Measurements from ENCODE around the gene CNTNAP5. TPM values are rescaled to one million over a fixed set of nuclear protein-coding genes. Genes with fewer than 3 reads are reported as not detected.

The CNTNAP5 gene
- total RNA-seq, 1 experiment from 2014 or later: not detected

DNA sequence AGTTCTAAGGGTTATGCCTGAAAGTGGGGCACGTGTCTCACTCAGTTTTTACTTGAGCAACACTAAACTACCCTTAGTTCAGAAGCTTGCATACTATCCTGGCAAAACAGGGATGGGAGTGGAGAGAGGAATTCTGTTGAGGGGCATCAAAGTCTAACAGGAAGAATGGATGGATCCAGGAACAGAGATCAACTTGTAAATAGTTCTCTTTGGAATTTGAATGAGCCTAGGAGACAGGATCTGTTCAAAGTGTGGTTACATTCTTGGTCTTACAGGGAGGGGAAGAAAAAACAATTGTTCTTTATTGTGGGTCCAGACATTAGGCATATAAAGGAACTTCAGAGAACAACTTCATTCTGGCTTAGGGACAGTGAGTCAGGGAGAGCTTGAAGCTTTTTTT, 560.2 kb downstream of the CNTNAP5 start:
- CTCF ChIA-PET: no interaction called here
- DNase-seq (ENCODE audit: unreplicated experiment): no peak
- Mint-ChIP-seq H3K9me3 (ENCODE audit: unreplicated experiment) (no peaks in the 10 kb centered on the region), H3K4me3 (ENCODE audit: unreplicated experiment) (no peak overlapping the region), H3K27ac (ENCODE audit: low read depth, unreplicated experiment) (no peak overlapping the region), H3K27me3 (ENCODE audit: insufficient read depth, unreplicated experiment) (no peaks in the 10 kb centered on the region), H3K36me3 (ENCODE audit: insufficient read depth, unreplicated experiment) (no peaks in the 10 kb centered on the region), H3K4me1 (ENCODE audit: insufficient read depth, unreplicated experiment) (no peaks in the 10 kb centered on the region)
- POLR2A ChIA-PET: no interaction called here
- TF ChIP-seq, protein P1, sequence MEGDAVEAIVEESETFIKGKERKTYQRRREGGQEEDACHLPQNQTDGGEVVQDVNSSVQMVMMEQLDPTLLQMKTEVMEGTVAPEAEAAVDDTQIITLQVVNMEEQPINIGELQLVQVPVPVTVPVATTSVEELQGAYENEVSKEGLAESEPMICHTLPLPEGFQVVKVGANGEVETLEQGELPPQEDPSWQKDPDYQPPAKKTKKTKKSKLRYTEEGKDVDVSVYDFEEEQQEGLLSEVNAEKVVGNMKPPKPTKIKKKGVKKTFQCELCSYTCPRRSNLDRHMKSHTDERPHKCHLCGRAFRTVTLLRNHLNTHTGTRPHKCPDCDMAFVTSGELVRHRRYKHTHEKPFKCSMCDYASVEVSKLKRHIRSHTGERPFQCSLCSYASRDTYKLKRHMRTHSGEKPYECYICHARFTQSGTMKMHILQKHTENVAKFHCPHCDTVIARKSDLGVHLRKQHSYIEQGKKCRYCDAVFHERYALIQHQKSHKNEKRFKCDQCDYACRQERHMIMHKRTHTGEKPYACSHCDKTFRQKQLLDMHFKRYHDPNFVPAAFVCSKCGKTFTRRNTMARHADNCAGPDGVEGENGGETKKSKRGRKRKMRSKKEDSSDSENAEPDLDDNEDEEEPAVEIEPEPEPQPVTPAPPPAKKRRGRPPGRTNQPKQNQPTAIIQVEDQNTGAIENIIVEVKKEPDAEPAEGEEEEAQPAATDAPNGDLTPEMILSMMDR (IDR thresholded peaks at IDR 0.05; ENCODE audit: unreplicated experiment): no peak
- intact Hi-C loops (cut with micrococcal nuclease): no loop called here
- BruUV-seq (replicated peaks): no TSS peak

DNA sequence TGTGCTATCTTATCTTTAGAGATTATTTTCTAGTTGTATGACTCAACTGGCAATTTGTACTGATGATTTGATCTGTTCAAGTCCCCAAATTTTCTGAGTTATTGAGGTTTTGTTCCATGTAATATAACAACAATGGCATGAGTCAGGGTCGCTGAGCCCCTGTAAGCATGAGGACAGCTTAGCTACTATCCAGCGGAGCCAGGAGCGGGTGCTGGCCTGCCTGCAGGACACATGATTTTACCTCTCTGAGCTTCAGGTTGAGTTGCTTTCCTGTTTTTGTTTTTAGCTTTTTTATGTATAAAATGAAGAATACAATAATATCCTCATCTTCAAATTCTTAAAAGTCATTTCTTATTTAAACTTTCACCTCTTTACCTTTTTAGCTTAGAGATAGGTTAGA, 561.1 kb downstream of the CNTNAP5 start:
- Mint-ChIP-seq H3K36me3 (ENCODE audit: insufficient read depth, unreplicated experiment) (no peaks in the 10 kb centered on the region), H3K4me3 (ENCODE audit: unreplicated experiment) (no peak overlapping the region), H3K27ac (ENCODE audit: low read depth, unreplicated experiment) (no peak overlapping the region), H3K27me3 (ENCODE audit: insufficient read depth, unreplicated experiment) (no peaks in the 10 kb centered on the region), H3K4me1 (ENCODE audit: insufficient read depth, unreplicated experiment) (no peaks in the 10 kb centered on the region), H3K9me3 (ENCODE audit: unreplicated experiment) (no peaks in the 10 kb centered on the region)
- TF ChIP-seq, protein P1 (IDR thresholded peaks at IDR 0.05; ENCODE audit: unreplicated experiment): no peak
- no TSS peak for BruUV-seq (replicated peaks)
- intact Hi-C loops (cut with micrococcal nuclease): no loop called here
- DNase-seq (ENCODE audit: unreplicated experiment): no peak
- ChIA-PET CTCF (interaction anchor here (0.7 to 1.3 kb wide), 2 partner anchors 32 to 57 kb away, joined by 3 to 4 read pairs; no protein-coding TSS in a partner anchor), POLR2A (interaction anchor here (0.7 kb wide), 1 partner anchor 113 kb away, joined by 3 read pairs; no protein-coding TSS in a partner anchor)

- H3K9me3 Mint-ChIP-seq (ENCODE audit: unreplicated experiment): no peaks in the 10 kb centered on the region
- no TSS peak for BruUV-seq (replicated peaks)
- no peaks in the 10 kb centered on the region for H3K4me1 Mint-ChIP-seq (ENCODE audit: insufficient read depth, unreplicated experiment)
- H3K27me3 Mint-ChIP-seq (ENCODE audit: insufficient read depth, unreplicated experiment): no peaks in the 10 kb centered on the region
- no peaks in the 10 kb centered on the region for H3K36me3 Mint-ChIP-seq (ENCODE audit: insufficient read depth, unreplicated experiment)
- ChIA-PET POLR2A (interaction anchor here (0.7 kb wide), 1 partner anchor 113 kb away, joined by 3 read pairs; no protein-coding TSS in a partner anchor), CTCF (interaction anchor here (1.3 kb wide), 1 partner anchor 31 kb away, joined by 4 read pairs; no protein-coding TSS in a partner anchor)
- no peak for DNase-seq (ENCODE audit: unreplicated experiment)
- TF ChIP-seq, protein P1 (IDR thresholded peaks at IDR 0.05; ENCODE audit: unreplicated experiment): no peak
- no peak overlapping the region for H3K4me3 Mint-ChIP-seq (ENCODE audit: unreplicated experiment)
- no peak overlapping the region for H3K27ac Mint-ChIP-seq (ENCODE audit: low read depth, unreplicated experiment)
- intact Hi-C loops (cut with micrococcal nuclease): no loop called here
These were observed 561.7 kb downstream of the CNTNAP5 start for GRCh38 chr2:124586835-124587234.

GRCh38 chr2:124589971-124590370, 564.9 kb downstream of the CNTNAP5 start:
- Mint-ChIP-seq H3K4me3 (ENCODE audit: unreplicated experiment) (no peak overlapping the region), H3K36me3 (ENCODE audit: insufficient read depth, unreplicated experiment) (no peaks in the 10 kb centered on the region), H3K4me1 (ENCODE audit: insufficient read depth, unreplicated experiment) (no peaks in the 10 kb centered on the region), H3K27me3 (ENCODE audit: insufficient read depth, unreplicated experiment) (no peaks in the 10 kb centered on the region), H3K27ac (ENCODE audit: low read depth, unreplicated experiment) (no peak overlapping the region), H3K9me3 (ENCODE audit: unreplicated experiment) (no peaks in the 10 kb centered on the region)
- no peak for DNase-seq (ENCODE audit: unreplicated experiment)
- CTCF ChIA-PET: no interaction called here
- POLR2A ChIA-PET: no interaction called here
- no TSS peak for BruUV-seq (replicated peaks)
- intact Hi-C loops (cut with micrococcal nuclease): no loop called here
- TF ChIP-seq, protein P1 (IDR thresholded peaks at IDR 0.05; ENCODE audit: unreplicated experiment): no peak
